ENCODE measurements around the gene PAN3. TPM values are rescaled to one million over a fixed set of nuclear protein-coding genes. Genes with fewer than 3 reads are reported as not detected.

The PAN3 gene
- total RNA-seq, 1 donor from 2014 or later, result 21.4 TPM

GRCh38 chr13:28231642-28232041 is 93.3 kb downstream of the PAN3 start:
- no peak for DNase-seq (ENCODE audit: low read depth)
- TF ChIP-seq, protein P1, sequence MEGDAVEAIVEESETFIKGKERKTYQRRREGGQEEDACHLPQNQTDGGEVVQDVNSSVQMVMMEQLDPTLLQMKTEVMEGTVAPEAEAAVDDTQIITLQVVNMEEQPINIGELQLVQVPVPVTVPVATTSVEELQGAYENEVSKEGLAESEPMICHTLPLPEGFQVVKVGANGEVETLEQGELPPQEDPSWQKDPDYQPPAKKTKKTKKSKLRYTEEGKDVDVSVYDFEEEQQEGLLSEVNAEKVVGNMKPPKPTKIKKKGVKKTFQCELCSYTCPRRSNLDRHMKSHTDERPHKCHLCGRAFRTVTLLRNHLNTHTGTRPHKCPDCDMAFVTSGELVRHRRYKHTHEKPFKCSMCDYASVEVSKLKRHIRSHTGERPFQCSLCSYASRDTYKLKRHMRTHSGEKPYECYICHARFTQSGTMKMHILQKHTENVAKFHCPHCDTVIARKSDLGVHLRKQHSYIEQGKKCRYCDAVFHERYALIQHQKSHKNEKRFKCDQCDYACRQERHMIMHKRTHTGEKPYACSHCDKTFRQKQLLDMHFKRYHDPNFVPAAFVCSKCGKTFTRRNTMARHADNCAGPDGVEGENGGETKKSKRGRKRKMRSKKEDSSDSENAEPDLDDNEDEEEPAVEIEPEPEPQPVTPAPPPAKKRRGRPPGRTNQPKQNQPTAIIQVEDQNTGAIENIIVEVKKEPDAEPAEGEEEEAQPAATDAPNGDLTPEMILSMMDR (IDR thresholded peaks at IDR 0.05; ENCODE audit: insufficient read depth, low read length, poor library complexity, severe bottlenecking), result no peak
- H3K36me3 ChIP-seq (ENCODE audit: control insufficient read depth, insufficient read depth, low read length), result no peaks in the 10 kb centered on the region
- H3K4me3 ChIP-seq (ENCODE audit: low read depth, low read length), result no peak overlapping the region
- no peaks in the 10 kb centered on the region for H3K27me3 ChIP-seq (ENCODE audit: control insufficient read depth, insufficient read depth, low read length)

DNA sequence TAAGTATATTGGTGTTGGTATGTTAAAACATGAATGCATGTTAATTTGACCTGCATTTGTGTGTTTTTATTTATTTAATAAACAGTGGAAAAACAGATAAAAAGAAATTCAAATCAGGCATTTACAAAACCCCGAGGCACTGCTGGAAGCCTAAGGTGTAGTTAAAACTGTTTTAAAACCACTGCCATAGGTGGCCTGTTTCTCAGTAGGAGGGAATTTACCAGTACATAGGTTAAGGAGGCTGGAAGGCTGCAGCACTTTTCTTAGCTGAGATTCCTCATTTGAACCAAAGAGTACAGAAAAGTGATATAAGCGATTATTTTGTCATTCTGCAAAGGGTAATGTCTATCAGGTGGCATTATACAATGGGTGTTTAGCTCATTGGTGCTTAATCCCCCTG is 99.6 kb downstream of the PAN3 start:
- Histone ChIP-seq H3K27me3 (ENCODE audit: control insufficient read depth, insufficient read depth, low read length) (no peaks in the 10 kb centered on the region), H3K4me3 (ENCODE audit: low read depth, low read length) (no peak overlapping the region), H3K36me3 (ENCODE audit: control insufficient read depth, insufficient read depth, low read length) (no peaks in the 10 kb centered on the region)
- TF ChIP-seq, protein P1 (IDR thresholded peaks at IDR 0.05; ENCODE audit: insufficient read depth, low read length, poor library complexity, severe bottlenecking), result no peak
- DNase-seq (ENCODE audit: low read depth), result no peak

DNA sequence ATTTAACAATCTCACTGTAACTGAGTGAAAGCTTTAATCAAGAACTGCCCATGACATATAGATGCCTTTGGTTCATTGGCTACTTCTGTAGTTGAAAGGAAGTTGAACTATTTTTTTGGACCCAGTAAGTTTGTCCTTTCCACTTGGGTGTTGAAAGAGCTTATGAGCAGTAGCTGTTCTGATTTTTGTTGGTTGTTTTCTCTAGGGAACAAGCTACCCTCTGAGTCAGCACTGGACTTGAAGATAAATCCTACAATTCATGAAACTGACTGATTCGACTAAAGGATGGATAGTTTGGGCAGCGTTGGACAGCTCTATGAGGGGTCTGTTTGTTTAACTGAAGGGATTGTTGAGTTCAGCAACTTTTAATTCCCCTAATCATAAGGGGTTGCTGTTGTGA is 101.0 kb downstream of the PAN3 start:
- no peak for DNase-seq (ENCODE audit: low read depth)
- TF ChIP-seq, protein P1 (IDR thresholded peaks at IDR 0.05; ENCODE audit: insufficient read depth, low read length, poor library complexity, severe bottlenecking), result no peak
- H3K36me3 ChIP-seq (ENCODE audit: control insufficient read depth, insufficient read depth, low read length), result no peaks in the 10 kb centered on the region
- H3K4me3 ChIP-seq (ENCODE audit: low read depth, low read length), result no peak overlapping the region
- H3K27me3 ChIP-seq (ENCODE audit: control insufficient read depth, insufficient read depth, low read length), result no peaks in the 10 kb centered on the region

DNA sequence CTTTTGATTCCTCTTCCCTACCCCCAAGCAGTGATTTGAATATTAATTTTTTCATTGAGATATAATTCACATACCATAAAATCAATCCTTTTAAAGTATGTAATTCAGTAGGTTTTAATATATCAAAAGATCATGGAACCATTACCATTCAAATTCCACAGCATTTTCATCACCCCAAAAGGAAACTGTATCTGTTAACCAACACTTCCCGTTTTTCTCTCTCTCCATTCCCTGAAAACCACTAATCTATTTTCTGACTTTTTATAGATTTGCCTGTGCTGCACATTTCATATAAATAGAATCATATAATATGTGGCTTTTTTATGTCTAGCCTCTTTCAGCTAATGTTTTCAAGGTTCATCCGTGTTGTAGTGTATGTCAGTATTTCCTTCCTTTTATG is 107.1 kb downstream of the PAN3 start:
- TF ChIP-seq, protein P1 (IDR thresholded peaks at IDR 0.05; ENCODE audit: insufficient read depth, low read length, poor library complexity, severe bottlenecking), result no peak
- Histone ChIP-seq H3K4me3 (ENCODE audit: low read depth, low read length) (no peak overlapping the region), H3K36me3 (ENCODE audit: control insufficient read depth, insufficient read depth, low read length) (no peaks in the 10 kb centered on the region), H3K27me3 (ENCODE audit: control insufficient read depth, insufficient read depth, low read length) (no peaks in the 10 kb centered on the region)
- DNase-seq (ENCODE audit: low read depth), result no peak

DNA sequence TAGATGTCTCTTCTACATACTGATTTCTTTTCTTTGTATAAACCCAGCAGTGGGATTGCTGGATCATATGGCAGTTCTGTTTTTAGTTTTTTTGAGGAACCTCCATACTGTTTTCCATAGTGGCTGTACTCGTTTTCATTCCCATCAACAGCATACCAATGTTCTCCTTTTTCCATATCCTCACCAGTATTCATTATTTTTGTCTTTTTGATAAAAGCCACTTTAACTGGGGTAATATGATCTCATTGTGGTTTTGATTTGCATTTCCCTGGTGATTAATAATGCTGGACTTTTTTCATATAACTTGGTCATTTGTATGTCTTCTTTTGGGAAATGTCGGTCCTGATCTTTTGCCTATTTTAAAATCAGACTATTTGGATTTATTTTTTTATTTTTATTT is 108.5 kb downstream of the PAN3 start:
- TF ChIP-seq, protein P1 (IDR thresholded peaks at IDR 0.05; ENCODE audit: insufficient read depth, low read length, poor library complexity, severe bottlenecking), result no peak
- no peak for DNase-seq (ENCODE audit: low read depth)
- Histone ChIP-seq H3K36me3 (ENCODE audit: control insufficient read depth, insufficient read depth, low read length) (no peaks in the 10 kb centered on the region), H3K4me3 (ENCODE audit: low read depth, low read length) (no peak overlapping the region), H3K27me3 (ENCODE audit: control insufficient read depth, insufficient read depth, low read length) (no peaks in the 10 kb centered on the region)

- H3K36me3 ChIP-seq (ENCODE audit: control insufficient read depth, insufficient read depth, low read length), result no peaks in the 10 kb centered on the region
- TF ChIP-seq, protein P1 (IDR thresholded peaks at IDR 0.05; ENCODE audit: insufficient read depth, low read length, poor library complexity, severe bottlenecking), result no peak
Observed at GRCh38 chr13:28248080-28248479, 109.7 kb downstream of the PAN3 start.

More at GRCh38 chr13:28248080-28248479, 109.7 kb downstream of the PAN3 start:
- DNase-seq (ENCODE audit: low read depth), result no peak
- no peak overlapping the region for H3K4me3 ChIP-seq (ENCODE audit: low read depth, low read length)
- no peaks in the 10 kb centered on the region for H3K27me3 ChIP-seq (ENCODE audit: control insufficient read depth, insufficient read depth, low read length)

Measured in kidney epithelial cell (primary cell).